ENCODE data around the gene MPPED1. TPM values are rescaled to one million over a fixed set of nuclear protein-coding genes. Genes with fewer than 3 reads are reported as not detected.
A peak's percentile ranks its signal among the peaks of the same experiment; 100 is the strongest.

The MPPED1 gene
- total and polyA plus RNA-seq, 2 of the 13 experiments (the other 11 are each of a cell fraction or from before 2014, with no cell fraction given), result 0.77 TPM; not detected in 1

- TF ChIP-seq ZNF318 (CRISPR knock-in tag; IDR thresholded peaks at IDR 0.05) (peak; percentile 68; the same call in 1 of the 2 replicates), ZBTB4 (CRISPR knock-in tag; IDR thresholded peaks at IDR 0.05; ENCODE audit: borderline replicate concordance) (0 out of 2 replicates have a peak, but pooled peaks have one; percentile 47), ZNF160 (CRISPR knock-in tag; IDR thresholded peaks at IDR 0.05) (no peak), ZNF563 (CRISPR knock-in tag; IDR thresholded peaks at IDR 0.05) (no peak), ZHX1 (CRISPR knock-in tag; IDR thresholded peaks at IDR 0.05; ENCODE audit: low read depth) (no peak)
These were observed 62.6 kb downstream of the MPPED1 start (continued) for GRCh38 chr22:43474161-43475101.
